A549 (cell line): ENCODE results near the gene SNX10. TPM values are rescaled to one million over a fixed set of nuclear protein-coding genes. Genes with fewer than 3 reads are reported as not detected.

Experiments
- ATAC-seq, 2 experiments: fragments of 200-7000 bp in 1 of 2; fragments of >200 bp in 1 of 2; cut with Nextera tagmentation in 1 of 2; cut with Tn5 transposase in 1 of 2; 3 replicates each; pipeline versions ENCODE4 v1.8.0 to v1.9.1; 2018 to 2020; ENCODE audit warnings: mild to moderate bottlenecking in 1 of 2, moderate library complexity in 1 of 2
- CTCF ChIA-PET: fragments of 300-600 bp; sonication (Branson Sonifier 250); formaldehyde crosslinking; extraction: SDS; loops from one replicate; lab custom pipeline; 2021; ENCODE audit warnings: antibody characterized with exemption, inconsistent platforms; lab: Yijun Ruan, JAX
- POLR2A ChIA-PET: fragments of 350-600 bp; formaldehyde crosslinking; extraction: SDS; loops from one replicate; lab custom pipeline; 2021; ENCODE audit warnings: antibody characterized with exemption, inconsistent platforms; lab: Yijun Ruan, JAX
- DNase-seq, 2 experiments: peaks; one replicate each; pipeline versions ENCODE4 v3.0.0 to v3.0.0-alpha.2; 2011 to 2016; ENCODE audit warnings: low read depth in 1 of 2, low spot score in 1 of 2
- FAIRE-seq: peaks from 2 replicates; lab custom pipeline; 2011; peaks lifted over from hg19 to GRCh38; lab: Jason Lieb, UNC
- H3K27ac ChIP-seq, 2 experiments: fragments of >200 bp; sonication (Bioruptor Twin); formaldehyde crosslinking; 3 replicates each; pipeline ENCODE4 v1.5.1; 2016 to 2017
- H3K4me1 ChIP-seq: fragments of >200 bp; sonication (Bioruptor Twin); formaldehyde crosslinking; 3 replicates; pipeline ENCODE4 v1.6.1; 2016
- H3K4me2 ChIP-seq: fragments of >200 bp; sonication (Bioruptor Twin); formaldehyde crosslinking; 3 replicates; pipeline ENCODE4 v1.6.1; 2016
- H3K4me3 ChIP-seq: fragments of >200 bp; sonication (Bioruptor Twin); formaldehyde crosslinking; 3 replicates; pipeline ENCODE4 v1.5.1; 2016
- H3K9me3 ChIP-seq: fragments of >200 bp; sonication (Bioruptor Twin); formaldehyde crosslinking; 3 replicates; pipeline ENCODE4 v1.6.1; 2016
- BHLHE40 ChIP-seq: IDR thresholded peaks from 2 replicates; pipeline ENCODE4 v1.6.1; 2012; ENCODE audit warnings: low read depth, low read length, inconsistent platforms
- CBX2 ChIP-seq: fragments of 200-600 bp; sonication (generic); IDR thresholded peaks from 2 replicates; pipeline ENCODE4 v1.6.1; 2016; ENCODE audit warnings: low read depth, mild to moderate bottlenecking, borderline replicate concordance
- CEBPB ChIP-seq, 2 experiments: fragments of >200 bp in 1 of 2; sonication (Bioruptor Twin) in 1 of 2; formaldehyde crosslinking in 1 of 2; IDR thresholded peaks; 2 replicates each; pipeline ENCODE4 v1.6.1; 2012 to 2016
- EHMT2 ChIP-seq: fragments of 200-600 bp; sonication (generic); IDR thresholded peaks from 2 replicates; pipeline ENCODE4 v1.6.1; 2016; ENCODE audit warnings: antibody characterized with exemption, low read depth, mild to moderate bottlenecking, moderate library complexity
- FOSB ChIP-seq: fragments of 250-450 bp; sonication (Bioruptor Pico); IDR thresholded peaks from 2 replicates; pipeline ENCODE4 v1.5.0; 2020; ENCODE audit warnings: mild to moderate bottlenecking, moderate library complexity
- FOSL2 ChIP-seq, 2 experiments: fragments of 450-650 bp in 1 of 2; fragments of >200 bp in 1 of 2; sonication (Bioruptor Twin) in 1 of 2; formaldehyde crosslinking; IDR thresholded peaks; 2 replicates each; pipeline versions ENCODE4 v1.5.0 to v1.6.1; 2016 to 2020; ENCODE audit warnings: mild to moderate bottlenecking in 1 of 2, moderate library complexity in 1 of 2
- HDAC2 ChIP-seq: fragments of 200-600 bp; sonication (generic); IDR thresholded peaks from 2 replicates; pipeline ENCODE4 v1.6.1; 2016
- HOXB5 ChIP-seq: fragments of 250-450 bp; sonication (Bioruptor Pico); IDR thresholded peaks from 2 replicates; pipeline ENCODE4 v1.5.0; 2020; ENCODE audit warnings: mild to moderate bottlenecking, moderate library complexity
- KDM1A ChIP-seq: fragments of 200-600 bp; sonication (generic); IDR thresholded peaks from 2 replicates; pipeline ENCODE4 v1.6.1; 2016; ENCODE audit warnings: low read depth, mild to moderate bottlenecking
- MAFK ChIP-seq: fragments of 450-650 bp; IDR thresholded peaks from 2 replicates; pipeline ENCODE4 v1.6.1; 2014; ENCODE audit not compliant: partially characterized antibody
- MYC ChIP-seq: IDR thresholded peaks from 2 replicates; pipeline ENCODE4 v1.6.1; 2012; ENCODE audit warnings: mild to moderate bottlenecking, inconsistent platforms, low read length, improper control_type of control experiment, borderline replicate concordance
- NFE2L2 ChIP-seq: fragments of 150-350 bp; conservative IDR thresholded peaks from 2 replicates; pipeline ENCODE4 v1.6.1; 2014; ENCODE audit warnings: low read length
- NPAS2 ChIP-seq: fragments of 250-450 bp; sonication (Bioruptor Pico); IDR thresholded peaks from 2 replicates; pipeline ENCODE4 v1.8.0; 2022; ENCODE audit warnings: mild to moderate bottlenecking, moderate library complexity, borderline replicate concordance
- NR3C1 ChIP-seq: fragments of >200 bp; sonication (Bioruptor Twin); formaldehyde crosslinking; IDR thresholded peaks from 3 replicates; pipeline ENCODE4 v1.6.1; 2017
- POLR2A ChIP-seq: IDR thresholded peaks from 2 replicates; pipeline ENCODE4 v1.6.1; 2012; ENCODE audit warnings: mild to moderate bottlenecking, low read length
- RAD21 ChIP-seq, 2 experiments: fragments of >200 bp in 1 of 2; sonication (Bioruptor Twin) in 1 of 2; formaldehyde crosslinking in 1 of 2; IDR thresholded peaks in 1 of 2; conservative IDR thresholded peaks in 1 of 2; 2 replicates in 1 of 2; 3 replicates in 1 of 2; pipeline ENCODE4 v1.6.1; 2012 to 2018; ENCODE audit warnings: inconsistent platforms in 1 of 2
- RARB ChIP-seq: fragments of 250-450 bp; sonication (Bioruptor Pico); IDR thresholded peaks from 2 replicates; pipeline ENCODE4 v1.8.0; 2021; ENCODE audit warnings: mild to moderate bottlenecking, moderate library complexity
- TP53 ChIP-seq: fragments of 250-450 bp; sonication (Bioruptor Pico); IDR thresholded peaks from 2 replicates; pipeline ENCODE4 v1.5.0; 2021; ENCODE audit warnings: mild to moderate bottlenecking, moderate library complexity
- ZFP36 ChIP-seq: fragments of 450-650 bp; IDR thresholded peaks from 2 replicates; pipeline ENCODE4 v1.6.1; 2014; ENCODE audit warnings: borderline replicate concordance; ENCODE audit not compliant: partially characterized antibody
- ZSCAN20 ChIP-seq: fragments of 250-450 bp; sonication (Bioruptor Pico); IDR thresholded peaks from 2 replicates; pipeline ENCODE4 v1.8.0; 2022; ENCODE audit warnings: mild to moderate bottlenecking, moderate library complexity
- WGBS: methylation state at CpG from one replicate; pipeline ENCODE4 v1.1.6; 2017; ENCODE audit errors: missing lambda C conversion rate; 5-methylcytosine and 5-hydroxymethylcytosine counted together
- polyA plus RNA-seq, 4 experiments: library from polyadenylated mRNA; depleted of rRNA in 3 of 4; stranded (reverse); fragments of >200 nt; fragmentation: RNase III in 1 of 4; extraction: RNeasy Plus Mini Kit Qiagen cat#74134 plus additional on column Dnase treatment in 1 of 4; gene quantifications; 2 replicates in 3 of 4; 3 replicates in 1 of 4; pipeline ENCODE4 v1.2.3, GENCODE V29; 2011 to 2017
- TF ChIP-seq, protein P1 (sequence below): fragments of 250-450 bp; sonication (Bioruptor Pico); IDR thresholded peaks from 2 replicates; pipeline ENCODE4 v1.5.0; 2021; ENCODE audit warnings: mild to moderate bottlenecking, moderate library complexity, borderline replicate concordance
- TF ChIP-seq, protein P2 (sequence below): fragments of >200 bp; sonication (Bioruptor Twin); formaldehyde crosslinking; IDR thresholded peaks from 3 replicates; pipeline ENCODE4 v1.5.1; 2016
- TF ChIP-seq, protein P3 (sequence below): fragments of 450-650 bp; IDR thresholded peaks from 2 replicates; pipeline ENCODE4 v1.6.1; 2014; ENCODE audit warnings: antibody characterized with exemption
- TF ChIP-seq, protein P4 (sequence below): IDR thresholded peaks from 2 replicates; pipeline ENCODE4 v1.6.1; 2012
- TF ChIP-seq, protein P5 (sequence below): IDR thresholded peaks from 2 replicates; pipeline ENCODE4 v1.6.1; 2012; ENCODE audit warnings: low read depth, borderline replicate concordance
- TF ChIP-seq, protein P6 (sequence below): fragments of 150-350 bp; IDR thresholded peaks from 2 replicates; pipeline ENCODE4 v1.6.1; 2014; ENCODE audit warnings: low read depth, mild to moderate bottlenecking, low read length
- TF ChIP-seq, protein P7 (sequence below): fragments of 250-450 bp; sonication (Bioruptor Pico); IDR thresholded peaks from 2 replicates; pipeline ENCODE4 v1.5.0; 2020; ENCODE audit warnings: low read depth, mild to moderate bottlenecking, moderate library complexity
- TF ChIP-seq, protein P8 (sequence below): IDR thresholded peaks from 2 replicates; pipeline ENCODE4 v1.6.1; 2012

The SNX10 gene
- polyA plus RNA-seq, 2 of the 4 experiments (the other 2 are of a cell fraction): 4.5 to 12.6 TPM

DNA sequence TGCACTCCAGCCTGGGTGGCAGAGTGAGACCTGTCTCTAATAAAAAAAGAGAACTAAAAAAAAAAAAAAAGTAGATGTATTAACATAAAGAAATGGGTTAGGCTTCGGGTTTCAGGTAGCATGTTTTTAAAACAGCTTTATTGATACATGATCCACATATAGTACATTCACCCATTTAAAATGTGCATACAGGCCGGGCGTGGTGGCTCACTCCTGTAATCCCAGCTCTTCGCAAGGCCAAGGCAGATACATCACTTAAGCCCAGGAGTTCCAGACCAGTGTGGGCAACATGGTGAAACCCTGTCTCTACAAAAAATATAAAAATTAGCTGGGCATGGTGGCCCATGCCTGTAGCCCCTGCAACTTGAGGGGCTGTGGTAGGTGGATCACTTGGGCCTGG lies 39.5 kb downstream of the SNX10 start:
- FAIRE-seq (no peak), DNase-seq (no peak), ATAC-seq (no peak)
- H3K9me3 ChIP-seq: no peaks in the 10 kb centered on the region
- TF ChIP-seq CBX2: no peak
- TF ChIP-seq, protein P1, sequence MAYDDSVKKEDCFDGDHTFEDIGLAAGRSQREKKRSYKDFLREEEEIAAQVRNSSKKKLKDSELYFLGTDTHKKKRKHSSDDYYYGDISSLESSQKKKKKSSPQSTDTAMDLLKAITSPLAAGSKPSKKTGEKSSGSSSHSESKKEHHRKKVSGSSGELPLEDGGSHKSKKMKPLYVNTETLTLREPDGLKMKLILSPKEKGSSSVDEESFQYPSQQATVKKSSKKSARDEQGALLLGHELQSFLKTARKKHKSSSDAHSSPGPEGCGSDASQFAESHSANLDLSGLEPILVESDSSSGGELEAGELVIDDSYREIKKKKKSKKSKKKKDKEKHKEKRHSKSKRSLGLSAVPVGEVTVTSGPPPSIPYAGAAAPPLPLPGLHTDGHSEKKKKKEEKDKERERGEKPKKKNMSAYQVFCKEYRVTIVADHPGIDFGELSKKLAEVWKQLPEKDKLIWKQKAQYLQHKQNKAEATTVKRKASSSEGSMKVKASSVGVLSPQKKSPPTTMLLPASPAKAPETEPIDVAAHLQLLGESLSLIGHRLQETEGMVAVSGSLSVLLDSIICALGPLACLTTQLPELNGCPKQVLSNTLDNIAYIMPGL: no peak
- TF ChIP-seq, protein P2, sequence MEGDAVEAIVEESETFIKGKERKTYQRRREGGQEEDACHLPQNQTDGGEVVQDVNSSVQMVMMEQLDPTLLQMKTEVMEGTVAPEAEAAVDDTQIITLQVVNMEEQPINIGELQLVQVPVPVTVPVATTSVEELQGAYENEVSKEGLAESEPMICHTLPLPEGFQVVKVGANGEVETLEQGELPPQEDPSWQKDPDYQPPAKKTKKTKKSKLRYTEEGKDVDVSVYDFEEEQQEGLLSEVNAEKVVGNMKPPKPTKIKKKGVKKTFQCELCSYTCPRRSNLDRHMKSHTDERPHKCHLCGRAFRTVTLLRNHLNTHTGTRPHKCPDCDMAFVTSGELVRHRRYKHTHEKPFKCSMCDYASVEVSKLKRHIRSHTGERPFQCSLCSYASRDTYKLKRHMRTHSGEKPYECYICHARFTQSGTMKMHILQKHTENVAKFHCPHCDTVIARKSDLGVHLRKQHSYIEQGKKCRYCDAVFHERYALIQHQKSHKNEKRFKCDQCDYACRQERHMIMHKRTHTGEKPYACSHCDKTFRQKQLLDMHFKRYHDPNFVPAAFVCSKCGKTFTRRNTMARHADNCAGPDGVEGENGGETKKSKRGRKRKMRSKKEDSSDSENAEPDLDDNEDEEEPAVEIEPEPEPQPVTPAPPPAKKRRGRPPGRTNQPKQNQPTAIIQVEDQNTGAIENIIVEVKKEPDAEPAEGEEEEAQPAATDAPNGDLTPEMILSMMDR: no peak
- no peak for TF ChIP-seq NPAS2
- TF ChIP-seq, protein P3, sequence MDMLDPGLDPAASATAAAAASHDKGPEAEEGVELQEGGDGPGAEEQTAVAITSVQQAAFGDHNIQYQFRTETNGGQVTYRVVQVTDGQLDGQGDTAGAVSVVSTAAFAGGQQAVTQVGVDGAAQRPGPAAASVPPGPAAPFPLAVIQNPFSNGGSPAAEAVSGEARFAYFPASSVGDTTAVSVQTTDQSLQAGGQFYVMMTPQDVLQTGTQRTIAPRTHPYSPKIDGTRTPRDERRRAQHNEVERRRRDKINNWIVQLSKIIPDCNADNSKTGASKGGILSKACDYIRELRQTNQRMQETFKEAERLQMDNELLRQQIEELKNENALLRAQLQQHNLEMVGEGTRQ: no peak
- TF ChIP-seq FOSL2 (IDR thresholded peaks at IDR 0.05): no peak
- TF ChIP-seq FOSL2 (CRISPR knock-in tag; IDR thresholded peaks at IDR 0.05): no peak
- no peak for TF ChIP-seq POLR2A
- TF ChIP-seq CEBPB (IDR thresholded peaks at IDR 0.05): no peak
- TF ChIP-seq BHLHE40: no peak
- no peak for TF ChIP-seq RARB
- TF ChIP-seq, protein P4, sequence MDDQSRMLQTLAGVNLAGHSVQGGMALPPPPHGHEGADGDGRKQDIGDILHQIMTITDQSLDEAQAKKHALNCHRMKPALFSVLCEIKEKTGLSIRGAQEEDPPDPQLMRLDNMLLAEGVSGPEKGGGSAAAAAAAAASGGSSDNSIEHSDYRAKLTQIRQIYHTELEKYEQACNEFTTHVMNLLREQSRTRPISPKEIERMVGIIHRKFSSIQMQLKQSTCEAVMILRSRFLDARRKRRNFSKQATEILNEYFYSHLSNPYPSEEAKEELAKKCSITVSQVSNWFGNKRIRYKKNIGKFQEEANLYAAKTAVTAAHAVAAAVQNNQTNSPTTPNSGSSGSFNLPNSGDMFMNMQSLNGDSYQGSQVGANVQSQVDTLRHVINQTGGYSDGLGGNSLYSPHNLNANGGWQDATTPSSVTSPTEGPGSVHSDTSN: no peak
- no peak for TF ChIP-seq ZSCAN20 (CRISPR knock-in tag)
- no peak for TF ChIP-seq RAD21 (conservative IDR thresholded peaks at IDR 0.05 in 1 of 2, IDR thresholded peaks at IDR 0.05 in 1 of 2)
- TF ChIP-seq ZFP36: no peak
- no peak for TF ChIP-seq TP53
- TF ChIP-seq, protein P5, sequence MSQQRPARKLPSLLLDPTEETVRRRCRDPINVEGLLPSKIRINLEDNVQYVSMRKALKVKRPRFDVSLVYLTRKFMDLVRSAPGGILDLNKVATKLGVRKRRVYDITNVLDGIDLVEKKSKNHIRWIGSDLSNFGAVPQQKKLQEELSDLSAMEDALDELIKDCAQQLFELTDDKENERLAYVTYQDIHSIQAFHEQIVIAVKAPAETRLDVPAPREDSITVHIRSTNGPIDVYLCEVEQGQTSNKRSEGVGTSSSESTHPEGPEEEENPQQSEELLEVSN: no peak
- no peak for TF ChIP-seq FOSB (CRISPR knock-in tag)
- no peak for TF ChIP-seq HDAC2
- TF ChIP-seq NFE2L2: no peak
- TF ChIP-seq, protein P6, sequence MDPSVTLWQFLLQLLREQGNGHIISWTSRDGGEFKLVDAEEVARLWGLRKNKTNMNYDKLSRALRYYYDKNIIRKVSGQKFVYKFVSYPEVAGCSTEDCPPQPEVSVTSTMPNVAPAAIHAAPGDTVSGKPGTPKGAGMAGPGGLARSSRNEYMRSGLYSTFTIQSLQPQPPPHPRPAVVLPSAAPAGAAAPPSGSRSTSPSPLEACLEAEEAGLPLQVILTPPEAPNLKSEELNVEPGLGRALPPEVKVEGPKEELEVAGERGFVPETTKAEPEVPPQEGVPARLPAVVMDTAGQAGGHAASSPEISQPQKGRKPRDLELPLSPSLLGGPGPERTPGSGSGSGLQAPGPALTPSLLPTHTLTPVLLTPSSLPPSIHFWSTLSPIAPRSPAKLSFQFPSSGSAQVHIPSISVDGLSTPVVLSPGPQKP: no peak
- WGBS: 91% methylated on average over 4 of the region's 4 CpGs
- H3K27ac ChIP-seq: no peak overlapping the region
- ChIA-PET CTCF (interaction anchor here (0.6 to 1.8 kb wide), 8 partner anchors 34 to 526 kb away, joined by 3 to 6 read pairs (median 4); no protein-coding TSS in a partner anchor), POLR2A (no interaction called here)
- no peaks in the 10 kb centered on the region for H3K4me1 ChIP-seq
- no peak overlapping the region for H3K4me2 ChIP-seq
- no peak overlapping the region for H3K4me3 ChIP-seq

DNA sequence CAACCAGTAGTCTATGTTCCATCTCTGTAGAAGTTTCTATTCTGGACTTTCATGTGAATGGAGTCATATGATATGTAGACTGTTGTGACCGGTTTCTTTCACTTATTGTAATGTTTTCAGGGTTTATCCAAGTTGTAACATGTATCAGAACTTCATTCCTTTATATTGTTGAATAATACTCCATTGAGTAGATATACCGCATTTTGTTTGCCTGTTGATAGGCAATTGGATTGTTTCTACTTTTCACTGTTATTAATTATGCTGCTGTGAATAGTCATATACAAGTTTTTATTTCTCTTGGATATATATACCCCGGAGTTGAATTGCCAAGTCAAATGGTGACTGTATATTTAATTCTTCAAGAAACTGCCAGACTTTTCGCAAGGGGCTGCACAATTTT lies 40.1 kb downstream of the SNX10 start:
- H3K4me1 ChIP-seq: no peaks in the 10 kb centered on the region
- 82% methylated on average over 4 of the region's 4 CpGs for WGBS
- ATAC-seq (no peak), FAIRE-seq (no peak), DNase-seq (no peak)
- H3K4me3 ChIP-seq: no peak overlapping the region
- ChIA-PET CTCF (interaction anchor here (0.8 to 1.8 kb wide), 2 partner anchors 33 to 272 kb away, joined by 3 to 5 read pairs; no protein-coding TSS in a partner anchor), POLR2A (no interaction called here)
- no peaks in the 10 kb centered on the region for H3K9me3 ChIP-seq
- no peak overlapping the region for H3K4me2 ChIP-seq
- no peak overlapping the region for H3K27ac ChIP-seq
- TF ChIP-seq HOXB5 (CRISPR knock-in tag) (no peak), NR3C1 (no peak), ZFP36 (no peak), NPAS2 (no peak), POLR2A (no peak), MAFK (no peak), MYC (no peak), KDM1A (no peak), EHMT2 (no peak), CEBPB (IDR thresholded peaks at IDR 0.05) (no peak)
- TF ChIP-seq, protein P1: no peak
- TF ChIP-seq, protein P7, sequence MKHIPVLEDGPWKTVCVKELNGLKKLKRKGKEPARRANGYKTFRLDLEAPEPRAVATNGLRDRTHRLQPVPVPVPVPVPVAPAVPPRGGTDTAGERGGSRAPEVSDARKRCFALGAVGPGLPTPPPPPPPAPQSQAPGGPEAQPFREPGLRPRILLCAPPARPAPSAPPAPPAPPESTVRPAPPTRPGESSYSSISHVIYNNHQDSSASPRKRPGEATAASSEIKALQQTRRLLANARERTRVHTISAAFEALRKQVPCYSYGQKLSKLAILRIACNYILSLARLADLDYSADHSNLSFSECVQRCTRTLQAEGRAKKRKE (CRISPR knock-in tag): no peak
- TF ChIP-seq, protein P8, sequence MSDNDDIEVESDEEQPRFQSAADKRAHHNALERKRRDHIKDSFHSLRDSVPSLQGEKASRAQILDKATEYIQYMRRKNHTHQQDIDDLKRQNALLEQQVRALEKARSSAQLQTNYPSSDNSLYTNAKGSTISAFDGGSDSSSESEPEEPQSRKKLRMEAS: no peak
